HL-60 (cell line): ENCODE data around the gene PNCK.

Source experiments
- DNase-seq, 2 experiments: peaks; one replicate each; pipeline ENCODE4 v3.0.0-alpha.2; 2010 to 2020; ENCODE audit warnings: low read depth in 1 of 2, low spot score in 1 of 2
- H3K27ac ChIP-seq: fragments of 250-450 bp; sonication (Bioruptor Pico); replicated peaks from 2 replicates; pipeline ENCODE4 v1.5.1; 2020; ENCODE audit warnings: mild to moderate bottlenecking, moderate library complexity
- H3K27me3 ChIP-seq: fragments of 250-450 bp; sonication (Bioruptor Pico); 2 replicates; pipeline ENCODE4 v1.5.1; 2021; ENCODE audit warnings: mild to moderate bottlenecking, moderate library complexity; ENCODE audit not compliant: insufficient read depth, poor library complexity, severe bottlenecking
- H3K4me3 ChIP-seq: replicated peaks from 2 replicates; pipeline ENCODE4 v1.5.1; 2011; ENCODE audit warnings: mild to moderate bottlenecking, control low read depth, low read length; ENCODE audit not compliant: insufficient read depth
- CTCF ChIP-seq: IDR thresholded peaks from one replicate; pipeline ENCODE4 v1.5.1; 2011; ENCODE audit warnings: low read length, control low read depth, inconsistent platforms; ENCODE audit not compliant: insufficient read depth
- GABPA ChIP-seq: IDR thresholded peaks from 2 replicates; pipeline ENCODE4 v1.6.1; 2012; ENCODE audit warnings: low read depth
- POLR2AphosphoS5 ChIP-seq: IDR thresholded peaks from 2 replicates; pipeline ENCODE4 v1.6.1; 2012; ENCODE audit warnings: low read depth
- REST ChIP-seq: IDR thresholded peaks from 2 replicates; pipeline ENCODE4 v1.6.1; 2012; ENCODE audit warnings: low read depth; ENCODE audit not compliant: insufficient replicate concordance
- SPI1 ChIP-seq: IDR thresholded peaks from 2 replicates; pipeline ENCODE4 v1.6.1; 2012; ENCODE audit warnings: low read depth, mild to moderate bottlenecking, borderline replicate concordance

Gene PNCK

GRCh38 chrX:153671589-153672530 lies 1.8 kb downstream of the PNCK start:
- H3K27ac ChIP-seq: no peak overlapping the region
- peaks cover 5% of the 10 kb centered on the region for H3K27me3 ChIP-seq
- TF ChIP-seq REST: no peak
- no peak for TF ChIP-seq POLR2AphosphoS5
- TF ChIP-seq CTCF: no peak
- TF ChIP-seq SPI1: no peak
- no peak for TF ChIP-seq GABPA
- no peak for DNase-seq
- H3K4me3 ChIP-seq: no peak overlapping the region

- H3K27me3 ChIP-seq: peaks cover 5% of the 10 kb centered on the region
- no peak for TF ChIP-seq GABPA
- TF ChIP-seq CTCF: no peak
- no peak for TF ChIP-seq REST
- TF ChIP-seq POLR2AphosphoS5: no peak
- no peak for TF ChIP-seq SPI1
- DNase-seq: no peak
- H3K27ac ChIP-seq: no peak overlapping the region
- H3K4me3 ChIP-seq: no peak overlapping the region
Measured at GRCh38 chrX:153670748-153671588, 2.6 kb downstream of the PNCK start.

GRCh38 chrX:153669901-153670731 lies 3.5 kb downstream of the PNCK start:
- DNase-seq: no peak

More at GRCh38 chrX:153669901-153670731, 3.5 kb downstream of the PNCK start:
- Histone ChIP-seq H3K27ac (no peak overlapping the region), H3K4me3 (no peak overlapping the region), H3K27me3 (peaks cover 5% of the 10 kb centered on the region)
- no peak for TF ChIP-seq CTCF
- no peak for TF ChIP-seq REST
- no peak for TF ChIP-seq GABPA
- no peak for TF ChIP-seq POLR2AphosphoS5
- no peak for TF ChIP-seq SPI1
